K562 (cell line): ENCODE results near the gene NEMP2. TPM values are rescaled to one million over a fixed set of nuclear protein-coding genes. Genes with fewer than 3 reads are reported as not detected.
A peak's percentile ranks its signal among the peaks of the same experiment; 100 is the strongest.

Source experiments
- ARNT ChIP-seq, 2 experiments: fragments of 450-650 bp; IDR thresholded peaks; 2 replicates each; pipeline ENCODE4 v1.6.1; 2016; ENCODE audit warnings: mild to moderate bottlenecking in 1 of 2
- HDAC1 ChIP-seq, 2 experiments: fragments of 450-650 bp; IDR thresholded peaks; 2 replicates each; pipeline ENCODE4 v1.6.1; 2016 to 2017; ENCODE audit warnings: inconsistent platforms in 1 of 2, mild to moderate bottlenecking in 1 of 2, moderate library complexity in 1 of 2
- KAT7 ChIP-seq: sonication (generic); formaldehyde crosslinking; IDR thresholded peaks from 2 replicates; pipeline ENCODE4 v1.8.0; 2022; ENCODE audit warnings: missing genetic modification reagents, mild to moderate bottlenecking, borderline replicate concordance
- KDM1A ChIP-seq, 2 experiments: fragments of 450-650 bp; IDR thresholded peaks; 2 replicates each; pipeline ENCODE4 v1.6.1; 2016; ENCODE audit warnings: mild to moderate bottlenecking in 2 of 2
- KLF13 ChIP-seq: fragments of 450-650 bp; IDR thresholded peaks from 2 replicates; pipeline ENCODE4 v1.6.1; 2016; ENCODE audit warnings: missing genetic modification characterization, low read depth, mild to moderate bottlenecking, missing compliant biosample characterization, moderate library complexity, borderline replicate concordance
- NCOA2 ChIP-seq, 2 experiments: fragments of 450-650 bp; IDR thresholded peaks; 2 replicates each; pipeline ENCODE4 v1.6.1; 2018; ENCODE audit warnings: mild to moderate bottlenecking in 2 of 2, moderate library complexity in 1 of 2; ENCODE audit not compliant: partially characterized antibody in 2 of 2
- NR2F6 ChIP-seq: fragments of 450-650 bp; formaldehyde crosslinking; IDR thresholded peaks from 2 replicates; pipeline ENCODE4 v1.4.0; 2020; ENCODE audit warnings: mild to moderate bottlenecking
- SAFB2 ChIP-seq: fragments of 200-400 bp; formaldehyde crosslinking; IDR thresholded peaks from 2 replicates; pipeline ENCODE4 v1.6.1; 2018; ENCODE audit warnings: borderline replicate concordance, low read length, low read depth, moderate library complexity; ENCODE audit not compliant: severe bottlenecking
- TOE1 ChIP-seq, 2 experiments: fragments of 450-650 bp in 1 of 2; sonication (generic) in 1 of 2; formaldehyde crosslinking in 1 of 2; IDR thresholded peaks; 2 replicates each; pipeline versions ENCODE4 v1.7.1 to v1.8.0; 2016 to 2022; ENCODE audit warnings: borderline replicate concordance in 2 of 2, mild to moderate bottlenecking in 2 of 2, antibody characterized with exemption in 1 of 2, inconsistent platforms in 1 of 2, low read depth in 1 of 2, missing genetic modification reagents in 1 of 2, moderate library complexity in 1 of 2
- ZEB2 ChIP-seq: fragments of 450-650 bp; IDR thresholded peaks from 2 replicates; pipeline ENCODE4 v1.6.1; 2016
- ZNF224 ChIP-seq: sonication (generic); formaldehyde crosslinking; IDR thresholded peaks from 2 replicates; pipeline ENCODE4 v1.8.0; 2022; ENCODE audit warnings: mild to moderate bottlenecking, missing genetic modification reagents
- ZNF436 ChIP-seq: fragments of 250-450, 450-650 bp; sonication (Bioruptor Pico); formaldehyde crosslinking; IDR thresholded peaks from 2 replicates; pipeline ENCODE4 v1.7.0; 2020; ENCODE audit warnings: mild to moderate bottlenecking
- ZNF445 ChIP-seq: fragments of 250-450 bp; sonication (Bioruptor Pico); IDR thresholded peaks from 2 replicates; pipeline ENCODE4 v1.4.0; 2020; ENCODE audit warnings: low read depth, mild to moderate bottlenecking, moderate library complexity
- ZNF707 ChIP-seq: fragments of 250-450 bp; sonication (Bioruptor Pico); conservative IDR thresholded peaks from 2 replicates; pipeline ENCODE4 v1.8.0; 2022; ENCODE audit warnings: inconsistent platforms, mild to moderate bottlenecking, moderate library complexity
- ZNF785 ChIP-seq: fragments of 250-450 bp; sonication (Bioruptor Pico); IDR thresholded peaks from 2 replicates; pipeline ENCODE4 v1.4.0; 2020; ENCODE audit warnings: mild to moderate bottlenecking
- polyA plus RNA-seq, 8 experiments: library from polyadenylated mRNA; depleted of rRNA in 4 of 8; stranded (reverse) in 5 of 8; unstranded in 3 of 8; fragments of >200 nt; fragmentation: Nextera tagmentation in 2 of 8; fragmentation: Illumina TruSeq in 1 of 8; extraction: Ambion mirVana in 2 of 8; extraction: Trizol in 1 of 8; gene quantifications; 2 replicates each; pipeline versions ENCODE4 v1.2.1 to v1.2.3, GENCODE V29; 2011 to 2014; ENCODE audit warnings: inconsistent platforms in 1 of 8, missing spikeins in 1 of 8
- total RNA-seq, 7 experiments: library from RNA; depleted of rRNA in 6 of 7; stranded (reverse); fragments of >200 nt in 6 of 7; fragmentation: Illumina TruSeq in 2 of 7; extraction: Trizol in 2 of 7; gene quantifications; 2 replicates each; pipeline versions ENCODE4 v1.2.1 to v1.2.3, GENCODE V29; 2011 to 2021; ENCODE audit warnings: low replicate concordance in 1 of 7
- TF ChIP-seq, protein P1 (sequence below): IDR thresholded peaks from 3 replicates; pipeline ENCODE4 v1.6.1; 2011; ENCODE audit warnings: borderline replicate concordance, mild to moderate bottlenecking; ENCODE audit not compliant: insufficient read length, insufficient read depth
- TF ChIP-seq, protein P2 (sequence below): fragments of 450-650 bp; IDR thresholded peaks from 2 replicates; pipeline ENCODE4 v1.6.1; 2016; ENCODE audit warnings: mild to moderate bottlenecking, moderate library complexity

Gene NEMP2
- total and polyA plus RNA-seq, 9 of the 15 experiments (the other 6 are each of a cell fraction or from before 2014, with no cell fraction given): 0.32 to 3.0 (median 1.7) TPM

GRCh38 chr2:190462611-190463010 is 71.9 kb downstream of the NEMP2 start (continued):
- TF ChIP-seq ZNF436 (CRISPR knock-in tag) (no peak), ZEB2 (0 out of 2 replicates have a peak, but pooled peaks have one; percentile 34), ZNF445 (CRISPR knock-in tag) (no peak), TOE1 (IDR thresholded peaks at IDR 0.05; ENCODE audit: borderline replicate concordance) (no peak), TOE1 (CRISPR knock-in tag; IDR thresholded peaks at IDR 0.05; ENCODE audit: borderline replicate concordance, low read depth) (no peak), KDM1A (IDR thresholded peaks at IDR 0.05) (0 out of 4 replicates have a peak, but pooled peaks of 1 of the 2 experiments have one; percentile 15), NR2F6 (no peak), ZNF707 (CRISPR knock-in tag) (no peak), KLF13 (no peak), KAT7 (CRISPR knock-in tag) (no peak), NCOA2 (IDR thresholded peaks at IDR 0.05; ENCODE audit: partially characterized antibody in 2 of 2) (no peak), SAFB2 (no peak), ZNF224 (CRISPR knock-in tag) (no peak), HDAC1 (IDR thresholded peaks at IDR 0.05) (peak in 1 of 2 experiments; percentile 74; a peak in 2 of 4 replicates), ARNT (IDR thresholded peaks at IDR 0.05) (no peak), ZNF785 (no peak)
- TF ChIP-seq, protein P1, sequence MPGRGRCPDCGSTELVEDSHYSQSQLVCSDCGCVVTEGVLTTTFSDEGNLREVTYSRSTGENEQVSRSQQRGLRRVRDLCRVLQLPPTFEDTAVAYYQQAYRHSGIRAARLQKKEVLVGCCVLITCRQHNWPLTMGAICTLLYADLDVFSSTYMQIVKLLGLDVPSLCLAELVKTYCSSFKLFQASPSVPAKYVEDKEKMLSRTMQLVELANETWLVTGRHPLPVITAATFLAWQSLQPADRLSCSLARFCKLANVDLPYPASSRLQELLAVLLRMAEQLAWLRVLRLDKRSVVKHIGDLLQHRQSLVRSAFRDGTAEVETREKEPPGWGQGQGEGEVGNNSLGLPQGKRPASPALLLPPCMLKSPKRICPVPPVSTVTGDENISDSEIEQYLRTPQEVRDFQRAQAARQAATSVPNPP: no peak
- TF ChIP-seq, protein P2, sequence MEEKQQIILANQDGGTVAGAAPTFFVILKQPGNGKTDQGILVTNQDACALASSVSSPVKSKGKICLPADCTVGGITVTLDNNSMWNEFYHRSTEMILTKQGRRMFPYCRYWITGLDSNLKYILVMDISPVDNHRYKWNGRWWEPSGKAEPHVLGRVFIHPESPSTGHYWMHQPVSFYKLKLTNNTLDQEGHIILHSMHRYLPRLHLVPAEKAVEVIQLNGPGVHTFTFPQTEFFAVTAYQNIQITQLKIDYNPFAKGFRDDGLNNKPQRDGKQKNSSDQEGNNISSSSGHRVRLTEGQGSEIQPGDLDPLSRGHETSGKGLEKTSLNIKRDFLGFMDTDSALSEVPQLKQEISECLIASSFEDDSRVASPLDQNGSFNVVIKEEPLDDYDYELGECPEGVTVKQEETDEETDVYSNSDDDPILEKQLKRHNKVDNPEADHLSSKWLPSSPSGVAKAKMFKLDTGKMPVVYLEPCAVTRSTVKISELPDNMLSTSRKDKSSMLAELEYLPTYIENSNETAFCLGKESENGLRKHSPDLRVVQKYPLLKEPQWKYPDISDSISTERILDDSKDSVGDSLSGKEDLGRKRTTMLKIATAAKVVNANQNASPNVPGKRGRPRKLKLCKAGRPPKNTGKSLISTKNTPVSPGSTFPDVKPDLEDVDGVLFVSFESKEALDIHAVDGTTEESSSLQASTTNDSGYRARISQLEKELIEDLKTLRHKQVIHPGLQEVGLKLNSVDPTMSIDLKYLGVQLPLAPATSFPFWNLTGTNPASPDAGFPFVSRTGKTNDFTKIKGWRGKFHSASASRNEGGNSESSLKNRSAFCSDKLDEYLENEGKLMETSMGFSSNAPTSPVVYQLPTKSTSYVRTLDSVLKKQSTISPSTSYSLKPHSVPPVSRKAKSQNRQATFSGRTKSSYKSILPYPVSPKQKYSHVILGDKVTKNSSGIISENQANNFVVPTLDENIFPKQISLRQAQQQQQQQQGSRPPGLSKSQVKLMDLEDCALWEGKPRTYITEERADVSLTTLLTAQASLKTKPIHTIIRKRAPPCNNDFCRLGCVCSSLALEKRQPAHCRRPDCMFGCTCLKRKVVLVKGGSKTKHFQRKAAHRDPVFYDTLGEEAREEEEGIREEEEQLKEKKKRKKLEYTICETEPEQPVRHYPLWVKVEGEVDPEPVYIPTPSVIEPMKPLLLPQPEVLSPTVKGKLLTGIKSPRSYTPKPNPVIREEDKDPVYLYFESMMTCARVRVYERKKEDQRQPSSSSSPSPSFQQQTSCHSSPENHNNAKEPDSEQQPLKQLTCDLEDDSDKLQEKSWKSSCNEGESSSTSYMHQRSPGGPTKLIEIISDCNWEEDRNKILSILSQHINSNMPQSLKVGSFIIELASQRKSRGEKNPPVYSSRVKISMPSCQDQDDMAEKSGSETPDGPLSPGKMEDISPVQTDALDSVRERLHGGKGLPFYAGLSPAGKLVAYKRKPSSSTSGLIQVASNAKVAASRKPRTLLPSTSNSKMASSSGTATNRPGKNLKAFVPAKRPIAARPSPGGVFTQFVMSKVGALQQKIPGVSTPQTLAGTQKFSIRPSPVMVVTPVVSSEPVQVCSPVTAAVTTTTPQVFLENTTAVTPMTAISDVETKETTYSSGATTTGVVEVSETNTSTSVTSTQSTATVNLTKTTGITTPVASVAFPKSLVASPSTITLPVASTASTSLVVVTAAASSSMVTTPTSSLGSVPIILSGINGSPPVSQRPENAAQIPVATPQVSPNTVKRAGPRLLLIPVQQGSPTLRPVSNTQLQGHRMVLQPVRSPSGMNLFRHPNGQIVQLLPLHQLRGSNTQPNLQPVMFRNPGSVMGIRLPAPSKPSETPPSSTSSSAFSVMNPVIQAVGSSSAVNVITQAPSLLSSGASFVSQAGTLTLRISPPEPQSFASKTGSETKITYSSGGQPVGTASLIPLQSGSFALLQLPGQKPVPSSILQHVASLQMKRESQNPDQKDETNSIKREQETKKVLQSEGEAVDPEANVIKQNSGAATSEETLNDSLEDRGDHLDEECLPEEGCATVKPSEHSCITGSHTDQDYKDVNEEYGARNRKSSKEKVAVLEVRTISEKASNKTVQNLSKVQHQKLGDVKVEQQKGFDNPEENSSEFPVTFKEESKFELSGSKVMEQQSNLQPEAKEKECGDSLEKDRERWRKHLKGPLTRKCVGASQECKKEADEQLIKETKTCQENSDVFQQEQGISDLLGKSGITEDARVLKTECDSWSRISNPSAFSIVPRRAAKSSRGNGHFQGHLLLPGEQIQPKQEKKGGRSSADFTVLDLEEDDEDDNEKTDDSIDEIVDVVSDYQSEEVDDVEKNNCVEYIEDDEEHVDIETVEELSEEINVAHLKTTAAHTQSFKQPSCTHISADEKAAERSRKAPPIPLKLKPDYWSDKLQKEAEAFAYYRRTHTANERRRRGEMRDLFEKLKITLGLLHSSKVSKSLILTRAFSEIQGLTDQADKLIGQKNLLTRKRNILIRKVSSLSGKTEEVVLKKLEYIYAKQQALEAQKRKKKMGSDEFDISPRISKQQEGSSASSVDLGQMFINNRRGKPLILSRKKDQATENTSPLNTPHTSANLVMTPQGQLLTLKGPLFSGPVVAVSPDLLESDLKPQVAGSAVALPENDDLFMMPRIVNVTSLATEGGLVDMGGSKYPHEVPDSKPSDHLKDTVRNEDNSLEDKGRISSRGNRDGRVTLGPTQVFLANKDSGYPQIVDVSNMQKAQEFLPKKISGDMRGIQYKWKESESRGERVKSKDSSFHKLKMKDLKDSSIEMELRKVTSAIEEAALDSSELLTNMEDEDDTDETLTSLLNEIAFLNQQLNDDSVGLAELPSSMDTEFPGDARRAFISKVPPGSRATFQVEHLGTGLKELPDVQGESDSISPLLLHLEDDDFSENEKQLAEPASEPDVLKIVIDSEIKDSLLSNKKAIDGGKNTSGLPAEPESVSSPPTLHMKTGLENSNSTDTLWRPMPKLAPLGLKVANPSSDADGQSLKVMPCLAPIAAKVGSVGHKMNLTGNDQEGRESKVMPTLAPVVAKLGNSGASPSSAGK: no peak
